ENCODE data around the gene VTCN1. TPM values are rescaled to one million over a fixed set of nuclear protein-coding genes. Genes with fewer than 3 reads are reported as not detected.
"Not testable (repeated sequence)": the region's sequence is repeated elsewhere in the genome, so short reads cannot be mapped to it uniquely, and the experiment has no call there.

VTCN1 gene
- total and polyA plus RNA-seq, 9 donors = 0.05 to 17.6 (median 0.83) TPM; not detected in 2

DNA sequence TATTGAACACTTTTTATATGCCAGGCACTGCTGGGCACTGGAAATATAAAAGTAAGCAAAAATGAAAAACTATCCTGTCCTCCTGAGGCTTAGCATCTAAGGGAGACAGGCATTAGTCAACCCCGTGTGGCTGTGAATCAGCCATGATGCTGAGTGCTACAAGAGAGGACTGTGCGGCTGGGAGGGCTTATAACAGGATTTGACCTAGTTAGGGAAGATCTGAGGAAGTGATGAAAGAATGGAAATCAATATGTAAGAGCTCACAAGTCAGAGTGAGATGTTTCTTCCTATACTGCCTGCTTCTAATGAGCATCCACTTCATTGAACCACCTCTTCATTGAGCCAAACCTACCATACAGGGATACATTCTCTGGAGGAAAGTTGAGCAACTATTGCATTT is 104.2 kb downstream of the VTCN1 start:
- Histone ChIP-seq H3K9me3 (no peaks in the 10 kb centered on the region), H3K27me3 (no peaks in the 10 kb centered on the region), H3K27ac (no peak overlapping the region), H3K36me3 (no peaks in the 10 kb centered on the region), H3K4me1 (ENCODE audit: insufficient read depth) (no peaks in the 10 kb centered on the region), H3K4me3 (no peak overlapping the region)
- TF ChIP-seq CTCF (IDR thresholded peaks at IDR 0.05) = no peak
- TF ChIP-seq EP300 (IDR thresholded peaks at IDR 0.05) = no peak
- TF ChIP-seq POLR2A (IDR thresholded peaks at IDR 0.05) = no peak
- intact Hi-C loops (cut with DNase I) = no loop called here
- WGBS, 3 donors = 88 to 98% (median 92%) methylated on average over 2 of the region's 2 CpGs
- DNase-seq = no peak

GRCh38 chr1:117105722-117106121 is 105.0 kb downstream of the VTCN1 start:
- Histone ChIP-seq H3K27ac (no peak overlapping the region), H3K9me3 (no peaks in the 10 kb centered on the region), H3K4me3 (no peak overlapping the region), H3K27me3 (no peaks in the 10 kb centered on the region), H3K4me1 (ENCODE audit: insufficient read depth) (no peaks in the 10 kb centered on the region), H3K36me3 (no peaks in the 10 kb centered on the region)
- TF ChIP-seq CTCF (IDR thresholded peaks at IDR 0.05) (no peak), POLR2A (IDR thresholded peaks at IDR 0.05) (no peak), EP300 (IDR thresholded peaks at IDR 0.05) (no peak)
- intact Hi-C loops (cut with DNase I) = no loop called here
- no peak for DNase-seq

DNA sequence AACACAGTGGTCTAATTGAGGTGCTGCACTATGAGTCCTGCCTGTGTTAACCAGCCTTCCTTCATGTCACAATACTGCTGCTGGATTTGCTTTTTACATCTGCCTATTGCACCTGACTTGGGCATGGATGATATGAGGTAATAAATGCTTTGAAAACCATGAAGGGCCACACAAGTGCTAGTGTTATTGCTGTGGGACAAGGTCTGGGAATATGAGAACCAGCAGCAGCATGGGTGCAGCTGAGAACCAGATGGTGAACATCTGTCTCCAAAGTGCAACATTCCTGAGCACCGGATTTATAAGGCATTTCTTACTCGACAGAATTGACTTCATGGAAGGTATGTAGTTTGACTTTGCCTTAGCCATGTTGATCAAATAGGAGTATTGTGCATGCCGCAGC is 105.7 kb downstream of the VTCN1 start:
- no peak overlapping the region for H3K27ac ChIP-seq
- no peak overlapping the region for H3K4me3 ChIP-seq
- WGBS, 3 donors = 22 to 49% (median 26%) methylated on average over 3 of the region's 3 CpGs
- H3K27me3 ChIP-seq = no peaks in the 10 kb centered on the region
- intact Hi-C loops (cut with DNase I) = no loop called here
- no peaks in the 10 kb centered on the region for H3K36me3 ChIP-seq
- DNase-seq = no peak
- TF ChIP-seq POLR2A (IDR thresholded peaks at IDR 0.05) = no peak
- TF ChIP-seq CTCF (IDR thresholded peaks at IDR 0.05) = no peak
- TF ChIP-seq EP300 (IDR thresholded peaks at IDR 0.05) = no peak
- H3K4me1 ChIP-seq (ENCODE audit: insufficient read depth) = no peaks in the 10 kb centered on the region
- no peaks in the 10 kb centered on the region for H3K9me3 ChIP-seq

GRCh38 chr1:117101858-117102257 is 108.9 kb downstream of the VTCN1 start:
- H3K9me3 ChIP-seq; H3K27ac ChIP-seq; H3K4me3 ChIP-seq; intact Hi-C loops (cut with DNase I); DNase-seq; H3K36me3 ChIP-seq; H3K27me3 ChIP-seq; H3K4me1 ChIP-seq (ENCODE audit: insufficient read depth): not testable (repeated sequence)
- WGBS, 3 donors = 96 to 100% (median 97%) methylated on average over 3 of the region's 3 CpGs

DNA sequence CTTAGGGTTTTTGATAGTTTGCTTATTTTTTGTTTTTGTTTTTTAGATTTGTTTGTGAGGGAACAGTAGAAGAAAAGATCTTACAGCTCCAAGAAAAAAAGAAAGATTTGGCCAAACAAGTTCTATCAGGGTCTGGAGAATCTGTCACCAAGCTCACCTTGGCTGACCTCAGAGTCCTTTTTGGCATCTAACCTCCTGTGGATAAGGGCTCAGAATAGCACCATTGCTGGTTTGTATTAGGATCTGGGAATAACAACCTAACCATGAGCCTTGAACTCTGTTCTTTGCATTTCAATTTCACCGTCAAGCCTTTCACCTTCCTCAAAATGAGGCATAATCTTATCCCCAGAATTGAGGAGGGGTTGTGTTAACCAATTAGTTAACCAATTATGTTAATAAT is 109.4 kb downstream of the VTCN1 start:
- Histone ChIP-seq H3K4me1 (ENCODE audit: insufficient read depth) (no peaks in the 10 kb centered on the region), H3K9me3 (no peaks in the 10 kb centered on the region), H3K4me3 (no peak overlapping the region), H3K27me3 (no peaks in the 10 kb centered on the region), H3K27ac (no peak overlapping the region), H3K36me3 (no peaks in the 10 kb centered on the region)
- no peak for DNase-seq
- intact Hi-C loops (cut with DNase I) = no loop called here
- TF ChIP-seq CTCF (IDR thresholded peaks at IDR 0.05) (no peak), POLR2A (IDR thresholded peaks at IDR 0.05) (no peak), EP300 (IDR thresholded peaks at IDR 0.05) (no peak)
- WGBS, 3 donors = 76 to 92% (median 89%) methylated on average over 1 of the region's 1 CpG

All from ovary (tissue), 9 donors.